Endothelial cell (in vitro differentiated cells): ENCODE data around the gene NELL1. TPM values are rescaled to one million over a fixed set of nuclear protein-coding genes. Genes with fewer than 3 reads are reported as not detected.

ENCODE experiments used
- DNase-seq: peaks from one replicate; pipeline ENCODE4 v3.0.0; 2021; ENCODE audit warnings: low spot score
- H3K27ac Mint-ChIP-seq: one replicate; pipeline ENCODE4 v1.8.0; 2021; ENCODE audit warnings: mixed read lengths, inconsistent platforms; ENCODE audit not compliant: unreplicated experiment
- H3K27me3 Mint-ChIP-seq: one replicate; pipeline ENCODE4 v1.8.0; 2021; ENCODE audit warnings: mild to moderate bottlenecking, moderate library complexity, mixed read lengths, inconsistent platforms; ENCODE audit not compliant: unreplicated experiment
- H3K36me3 Mint-ChIP-seq: one replicate; pipeline ENCODE4 v1.8.0; 2021; ENCODE audit warnings: mild to moderate bottlenecking, low read depth, mixed read lengths, inconsistent platforms; ENCODE audit not compliant: unreplicated experiment
- H3K4me1 Mint-ChIP-seq: one replicate; pipeline ENCODE4 v1.8.0; 2021; ENCODE audit warnings: mild to moderate bottlenecking, mixed read lengths, inconsistent platforms; ENCODE audit not compliant: unreplicated experiment
- H3K4me3 Mint-ChIP-seq: one replicate; pipeline ENCODE4 v1.8.0; 2021; ENCODE audit warnings: mild to moderate bottlenecking, mixed read lengths, inconsistent platforms; ENCODE audit not compliant: unreplicated experiment
- H3K9me3 Mint-ChIP-seq: one replicate; pipeline ENCODE4 v1.8.0; 2021; ENCODE audit warnings: mixed read lengths, inconsistent platforms; ENCODE audit not compliant: unreplicated experiment
- total RNA-seq: library from RNA; stranded (reverse); fragmentation: NEBNext Ultra II Directional; extraction: Animal tissue kit (Norgen Biotek cat#: 25700); gene quantifications from one replicate; pipeline ENCODE4 v1.2.1, GENCODE V29; 2021; ENCODE audit not compliant: unreplicated experiment
- TF ChIP-seq, protein P1 (sequence below): fragments of 200-600 bp; sonication (generic); IDR thresholded peaks from one replicate; pipeline ENCODE4 v1.5.0; 2021; ENCODE audit warnings: antibody characterized with exemption; ENCODE audit not compliant: unreplicated experiment

The NELL1 gene
- total RNA-seq, 1 donor from 2014 or later: 0.26 TPM

DNA sequence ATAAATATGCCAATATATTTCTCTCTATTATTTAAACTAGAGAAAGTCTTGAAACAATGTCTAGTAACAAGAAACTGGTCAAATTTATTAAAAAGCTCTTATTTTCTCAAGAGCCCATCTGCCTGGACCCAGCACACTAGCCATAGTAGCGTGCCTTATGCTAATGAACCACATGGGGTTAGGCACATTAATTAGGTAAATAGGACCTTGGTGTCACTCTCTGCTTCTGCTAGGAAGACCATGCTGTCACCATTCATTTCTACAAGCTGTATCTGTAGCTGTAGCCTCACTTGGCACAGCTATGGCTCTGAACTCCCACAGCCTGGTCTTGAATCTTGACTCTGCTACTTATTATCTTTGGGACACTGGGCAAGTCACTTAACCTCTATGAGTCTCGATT, 390.5 kb downstream of the NELL1 start:
- TF ChIP-seq, protein P1, sequence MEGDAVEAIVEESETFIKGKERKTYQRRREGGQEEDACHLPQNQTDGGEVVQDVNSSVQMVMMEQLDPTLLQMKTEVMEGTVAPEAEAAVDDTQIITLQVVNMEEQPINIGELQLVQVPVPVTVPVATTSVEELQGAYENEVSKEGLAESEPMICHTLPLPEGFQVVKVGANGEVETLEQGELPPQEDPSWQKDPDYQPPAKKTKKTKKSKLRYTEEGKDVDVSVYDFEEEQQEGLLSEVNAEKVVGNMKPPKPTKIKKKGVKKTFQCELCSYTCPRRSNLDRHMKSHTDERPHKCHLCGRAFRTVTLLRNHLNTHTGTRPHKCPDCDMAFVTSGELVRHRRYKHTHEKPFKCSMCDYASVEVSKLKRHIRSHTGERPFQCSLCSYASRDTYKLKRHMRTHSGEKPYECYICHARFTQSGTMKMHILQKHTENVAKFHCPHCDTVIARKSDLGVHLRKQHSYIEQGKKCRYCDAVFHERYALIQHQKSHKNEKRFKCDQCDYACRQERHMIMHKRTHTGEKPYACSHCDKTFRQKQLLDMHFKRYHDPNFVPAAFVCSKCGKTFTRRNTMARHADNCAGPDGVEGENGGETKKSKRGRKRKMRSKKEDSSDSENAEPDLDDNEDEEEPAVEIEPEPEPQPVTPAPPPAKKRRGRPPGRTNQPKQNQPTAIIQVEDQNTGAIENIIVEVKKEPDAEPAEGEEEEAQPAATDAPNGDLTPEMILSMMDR: no peak
- Mint-ChIP-seq H3K4me3 (no peak overlapping the region), H3K27ac (no peak overlapping the region), H3K36me3 (no peaks in the 10 kb centered on the region), H3K27me3 (peaks cover 2% of the 10 kb centered on the region), H3K4me1 (no peaks in the 10 kb centered on the region), H3K9me3 (peaks cover 6% of the 10 kb centered on the region)
- DNase-seq: no peak

DNA sequence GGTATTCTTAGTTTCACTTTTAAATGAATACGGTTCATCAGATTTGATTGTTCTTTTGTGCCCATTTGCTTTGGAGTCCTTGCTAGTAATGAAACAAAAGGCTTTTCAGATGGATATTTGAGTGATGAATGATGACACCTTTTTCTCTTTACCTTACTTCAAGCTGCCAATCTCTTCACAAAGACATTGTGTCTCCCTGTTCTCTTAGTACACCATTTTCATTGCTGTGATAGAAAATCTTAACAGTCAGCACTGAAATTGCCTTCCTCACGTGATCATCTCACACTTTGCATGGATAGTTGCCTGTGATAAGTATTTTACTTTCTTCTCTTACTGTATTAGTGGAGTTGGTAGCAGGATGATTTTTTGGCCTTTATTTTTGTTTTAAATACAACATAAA, 396.6 kb downstream of the NELL1 start:
- Mint-ChIP-seq H3K4me1 (no peaks in the 10 kb centered on the region), H3K4me3 (no peak overlapping the region), H3K9me3 (peaks cover 6% of the 10 kb centered on the region), H3K27ac (no peak overlapping the region), H3K36me3 (no peaks in the 10 kb centered on the region), H3K27me3 (peaks cover 2% of the 10 kb centered on the region)
- no peak for DNase-seq
- TF ChIP-seq, protein P1: no peak

DNA sequence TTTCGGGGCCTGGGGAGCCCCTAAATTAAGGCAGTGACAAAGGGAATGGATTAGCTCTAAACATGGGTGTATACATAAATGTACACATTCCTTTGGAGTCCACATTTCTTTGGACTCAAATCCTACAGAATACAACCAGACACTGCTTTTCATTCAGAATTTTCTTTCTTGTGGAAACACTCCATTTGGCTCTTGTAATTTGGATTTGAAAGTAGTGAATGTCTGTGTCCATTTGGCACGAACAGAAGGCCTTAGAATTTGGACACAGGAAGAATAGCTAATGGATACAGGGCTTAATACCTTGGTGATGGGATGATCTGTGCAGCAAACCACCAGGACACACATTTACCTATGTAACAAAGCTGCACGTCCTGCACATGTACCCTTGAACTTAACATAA, 399.5 kb downstream of the NELL1 start:
- no peak overlapping the region for H3K27ac Mint-ChIP-seq
- H3K4me3 Mint-ChIP-seq: no peak overlapping the region
- TF ChIP-seq, protein P1: no peak
- peaks cover under 1% of the 10 kb centered on the region for H3K27me3 Mint-ChIP-seq
- DNase-seq: no peak
- no peaks in the 10 kb centered on the region for H3K36me3 Mint-ChIP-seq
- no peaks in the 10 kb centered on the region for H3K4me1 Mint-ChIP-seq
- H3K9me3 Mint-ChIP-seq: no peaks in the 10 kb centered on the region

DNA sequence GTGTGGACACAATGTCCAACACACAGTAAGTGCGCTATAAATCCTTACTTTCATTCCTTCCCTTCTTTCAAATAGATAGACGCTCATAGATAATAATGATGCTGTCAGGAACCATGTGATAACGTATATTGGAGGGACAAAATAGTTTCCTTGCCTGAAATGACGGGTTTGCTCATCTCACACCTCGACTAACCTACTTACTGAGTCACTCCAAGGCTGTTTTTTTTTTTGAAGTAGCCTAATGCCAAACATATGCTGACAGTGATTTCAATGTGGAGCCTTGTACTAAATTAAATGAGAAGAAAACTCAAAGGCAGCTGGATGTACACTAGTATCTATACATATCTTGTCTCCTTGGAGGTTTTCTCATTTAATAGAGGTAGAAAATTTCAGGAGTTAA, 400.5 kb downstream of the NELL1 start:
- no peaks in the 10 kb centered on the region for H3K9me3 Mint-ChIP-seq
- H3K27me3 Mint-ChIP-seq: no peaks in the 10 kb centered on the region
- H3K4me1 Mint-ChIP-seq: no peaks in the 10 kb centered on the region
- H3K36me3 Mint-ChIP-seq: no peaks in the 10 kb centered on the region
- H3K4me3 Mint-ChIP-seq: no peak overlapping the region
- TF ChIP-seq, protein P1: no peak
- H3K27ac Mint-ChIP-seq: no peak overlapping the region
- no peak for DNase-seq

DNA sequence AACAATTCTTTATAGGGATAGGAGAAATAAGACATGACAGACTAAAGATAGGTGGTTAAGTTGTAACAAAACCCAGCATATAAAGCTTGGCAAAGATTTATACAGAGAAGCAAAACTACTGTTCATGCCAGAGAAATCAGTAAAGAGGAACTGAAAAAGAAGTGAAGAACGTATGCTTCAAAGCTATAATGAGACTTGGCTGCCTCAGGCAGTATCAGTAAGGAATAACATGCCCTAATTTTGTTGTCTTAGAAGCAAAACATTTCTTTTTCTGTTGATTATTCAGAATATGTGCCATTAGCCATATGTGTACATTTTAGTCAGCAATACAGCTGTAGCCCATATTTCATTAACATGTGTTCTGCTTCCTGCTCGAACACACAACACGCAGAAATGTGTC, 403.2 kb downstream of the NELL1 start:
- H3K27me3 Mint-ChIP-seq: no peaks in the 10 kb centered on the region
- no peaks in the 10 kb centered on the region for H3K9me3 Mint-ChIP-seq
- TF ChIP-seq, protein P1: no peak
- no peak for DNase-seq
- no peak overlapping the region for H3K4me3 Mint-ChIP-seq
- no peaks in the 10 kb centered on the region for H3K4me1 Mint-ChIP-seq
- no peak overlapping the region for H3K27ac Mint-ChIP-seq
- no peaks in the 10 kb centered on the region for H3K36me3 Mint-ChIP-seq
